ENCODE results near the gene NTHL1. TPM values are rescaled to one million over a fixed set of nuclear protein-coding genes. Genes with fewer than 3 reads are reported as not detected.
A peak's percentile ranks its signal among the peaks of the same experiment; 100 is the strongest.

Gene NTHL1
- total and polyA plus RNA-seq, 10 of the 15 experiments (the other 5 are each of a cell fraction or from before 2014, with no cell fraction given), result 0.85 to 54.7 (median 39.0) TPM

GRCh38 chr16:1990351-1991134, 57.1 kb downstream of the NTHL1 start (continued):
- no peak for TF ChIP-seq CUX1 (IDR thresholded peaks at IDR 0.05; ENCODE audit: insufficient replicate concordance, low read depth, low read length)
- TF ChIP-seq, protein P1, sequence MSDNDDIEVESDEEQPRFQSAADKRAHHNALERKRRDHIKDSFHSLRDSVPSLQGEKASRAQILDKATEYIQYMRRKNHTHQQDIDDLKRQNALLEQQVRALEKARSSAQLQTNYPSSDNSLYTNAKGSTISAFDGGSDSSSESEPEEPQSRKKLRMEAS (IDR thresholded peaks at IDR 0.05; ENCODE audit: low read depth, low read length), result no peak
- TF ChIP-seq, protein P2, sequence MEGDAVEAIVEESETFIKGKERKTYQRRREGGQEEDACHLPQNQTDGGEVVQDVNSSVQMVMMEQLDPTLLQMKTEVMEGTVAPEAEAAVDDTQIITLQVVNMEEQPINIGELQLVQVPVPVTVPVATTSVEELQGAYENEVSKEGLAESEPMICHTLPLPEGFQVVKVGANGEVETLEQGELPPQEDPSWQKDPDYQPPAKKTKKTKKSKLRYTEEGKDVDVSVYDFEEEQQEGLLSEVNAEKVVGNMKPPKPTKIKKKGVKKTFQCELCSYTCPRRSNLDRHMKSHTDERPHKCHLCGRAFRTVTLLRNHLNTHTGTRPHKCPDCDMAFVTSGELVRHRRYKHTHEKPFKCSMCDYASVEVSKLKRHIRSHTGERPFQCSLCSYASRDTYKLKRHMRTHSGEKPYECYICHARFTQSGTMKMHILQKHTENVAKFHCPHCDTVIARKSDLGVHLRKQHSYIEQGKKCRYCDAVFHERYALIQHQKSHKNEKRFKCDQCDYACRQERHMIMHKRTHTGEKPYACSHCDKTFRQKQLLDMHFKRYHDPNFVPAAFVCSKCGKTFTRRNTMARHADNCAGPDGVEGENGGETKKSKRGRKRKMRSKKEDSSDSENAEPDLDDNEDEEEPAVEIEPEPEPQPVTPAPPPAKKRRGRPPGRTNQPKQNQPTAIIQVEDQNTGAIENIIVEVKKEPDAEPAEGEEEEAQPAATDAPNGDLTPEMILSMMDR (IDR thresholded peaks at IDR 0.05 in 2 of 3, conservative IDR thresholded peaks at IDR 0.05 in 1 of 3; ENCODE audit: control insufficient read depth in 2 of 3, extremely low read depth in 1 of 3, insufficient read depth in 1 of 3, low read depth in 3 of 3, low read length in 3 of 3), result no peak
- TF ChIP-seq SIN3A (IDR thresholded peaks at IDR 0.05; ENCODE audit: low read depth, low read length), result peak; percentile 15; the same call in 1 of the 2 replicates
- TF ChIP-seq POU2F2 (IDR thresholded peaks at IDR 0.05; ENCODE audit: borderline replicate concordance, low read depth, low read length), result no peak
- peak; percentile 59; the same call in 1 of the 2 replicates for TF ChIP-seq CREB1 (IDR thresholded peaks at IDR 0.05; ENCODE audit: low read depth)
- TF ChIP-seq YY1 (IDR thresholded peaks at IDR 0.05; ENCODE audit: low read depth, low read length), result no peak
- no peak for TF ChIP-seq CBX5 (IDR thresholded peaks at IDR 0.05; ENCODE audit: low read depth)
- no peak for TF ChIP-seq HCFC1 (IDR thresholded peaks at IDR 0.05; ENCODE audit: low read length)
- no peak for TF ChIP-seq RELA (IDR thresholded peaks at IDR 0.05; ENCODE audit: borderline replicate concordance, partially characterized antibody)
- no peak for TF ChIP-seq KLF5 (IDR thresholded peaks at IDR 0.05; ENCODE audit: partially characterized antibody)
- TF ChIP-seq USF2 (IDR thresholded peaks at IDR 0.05; ENCODE audit: borderline replicate concordance, low read depth, low read length), result no peak
- 0 out of 2 replicates have a peak, but pooled peaks have one; percentile 7 for TF ChIP-seq RB1 (IDR thresholded peaks at IDR 0.05; ENCODE audit: borderline replicate concordance)
- TF ChIP-seq E2F4 (IDR thresholded peaks at IDR 0.05; ENCODE audit: low read depth, low read length), result no peak
- TF ChIP-seq HDAC6 (IDR thresholded peaks at IDR 0.05; ENCODE audit: unreplicated experiment), result no peak
- TF ChIP-seq STAT1 (conservative IDR thresholded peaks at IDR 0.05), result no peak
- TF ChIP-seq TARDBP (IDR thresholded peaks at IDR 0.05; ENCODE audit: borderline replicate concordance), result no peak
- TF ChIP-seq WRNIP1 (IDR thresholded peaks at IDR 0.05; ENCODE audit: borderline replicate concordance, low read depth, low read length), result no peak
- TF ChIP-seq SMARCA5 (IDR thresholded peaks at IDR 0.05), result 0 out of 2 replicates have a peak, but pooled peaks have one; percentile 43
- TF ChIP-seq IKZF2 (IDR thresholded peaks at IDR 0.05), result 0 out of 4 replicates have a peak, but pooled peaks of 1 of the 2 experiments have one; percentile 24
- TF ChIP-seq SMAD1 (IDR thresholded peaks at IDR 0.05; ENCODE audit: low read depth, partially characterized antibody), result no peak
